ENCODE data around the gene ISM1.

The ISM1 gene

DNA sequence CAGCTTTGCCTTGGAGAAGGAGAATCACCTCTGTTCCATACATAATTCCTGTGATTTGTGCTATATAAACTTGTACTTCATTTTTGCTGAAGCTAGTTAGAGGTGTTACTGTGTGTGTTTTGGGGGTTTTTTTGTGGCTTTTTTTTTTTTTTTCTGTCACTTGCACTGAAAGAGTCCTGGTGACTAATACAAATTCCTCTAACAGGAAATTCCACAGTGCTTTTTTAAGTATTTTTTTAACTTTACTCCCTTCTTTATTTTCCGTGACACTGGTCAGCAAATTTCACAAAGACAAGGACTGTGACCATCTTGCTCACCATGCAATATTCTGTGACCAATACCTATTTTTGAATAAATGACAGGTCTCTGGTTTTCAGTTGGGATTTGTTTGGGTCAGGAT is 110.5 kb downstream of the ISM1 start:
- DNase-seq (ENCODE audit: insufficient read length, low spot score) (no peak), FAIRE-seq (no peak)
- no peak for TF ChIP-seq SPI1 (IDR thresholded peaks at IDR 0.05; ENCODE audit: low read depth, low read length)
- TF ChIP-seq POLR2AphosphoS5 (IDR thresholded peaks at IDR 0.05; ENCODE audit: low read depth, low read length), result no peak
- no peak for TF ChIP-seq TAF1 (IDR thresholded peaks at IDR 0.05; ENCODE audit: low read depth, low read length)
- no peak for TF ChIP-seq POLR2A (IDR thresholded peaks at IDR 0.05; ENCODE audit: low read depth, low read length)
- no peak for TF ChIP-seq PAX5 (IDR thresholded peaks at IDR 0.05; ENCODE audit: insufficient read depth, low read length, severe bottlenecking)
- TF ChIP-seq POU2F2 (IDR thresholded peaks at IDR 0.05; ENCODE audit: low read depth, low read length), result no peak

- DNase-seq (ENCODE audit: insufficient read length, low spot score) (no peak), FAIRE-seq (no peak)
- TF ChIP-seq SPI1 (IDR thresholded peaks at IDR 0.05; ENCODE audit: low read depth, low read length), result no peak
- no peak for TF ChIP-seq PAX5 (IDR thresholded peaks at IDR 0.05; ENCODE audit: insufficient read depth, low read length, severe bottlenecking)
- TF ChIP-seq POLR2A (IDR thresholded peaks at IDR 0.05; ENCODE audit: low read depth, low read length), result no peak
- no peak for TF ChIP-seq POU2F2 (IDR thresholded peaks at IDR 0.05; ENCODE audit: low read depth, low read length)
- TF ChIP-seq POLR2AphosphoS5 (IDR thresholded peaks at IDR 0.05; ENCODE audit: low read depth, low read length), result no peak
- TF ChIP-seq TAF1 (IDR thresholded peaks at IDR 0.05; ENCODE audit: low read depth, low read length), result no peak
Observed at GRCh38 chr20:13333036-13333435, 112.0 kb downstream of the ISM1 start.

DNA sequence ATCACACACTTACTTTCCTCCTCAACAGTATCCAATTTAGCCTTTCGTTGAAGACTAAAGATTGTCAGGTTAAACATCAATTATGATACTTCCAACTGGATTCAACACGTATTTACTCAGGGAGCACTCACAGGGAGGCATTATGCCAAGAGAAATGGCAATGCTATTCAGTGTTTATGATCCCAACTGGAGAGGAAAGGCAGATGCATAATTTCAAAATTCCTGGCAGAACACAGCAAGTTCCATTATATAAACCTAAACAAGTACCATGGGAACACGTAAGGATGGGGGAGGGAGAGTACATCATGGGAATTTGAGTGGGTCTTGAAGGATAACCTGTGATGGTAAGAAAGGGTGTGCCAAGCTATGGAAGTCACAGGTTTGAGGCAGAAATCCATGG is 112.7 kb downstream of the ISM1 start:
- FAIRE-seq, result no peak
- TF ChIP-seq POLR2A (IDR thresholded peaks at IDR 0.05; ENCODE audit: low read depth, low read length) (no peak), TAF1 (IDR thresholded peaks at IDR 0.05; ENCODE audit: low read depth, low read length) (no peak), POU2F2 (IDR thresholded peaks at IDR 0.05; ENCODE audit: low read depth, low read length) (no peak), POLR2AphosphoS5 (IDR thresholded peaks at IDR 0.05; ENCODE audit: low read depth, low read length) (no peak), SPI1 (IDR thresholded peaks at IDR 0.05; ENCODE audit: low read depth, low read length) (no peak), PAX5 (IDR thresholded peaks at IDR 0.05; ENCODE audit: insufficient read depth, low read length, severe bottlenecking) (no peak)
- no peak for DNase-seq (ENCODE audit: insufficient read length, low spot score)

GRCh38 chr20:13336308-13337089 is 115.4 kb downstream of the ISM1 start:
- FAIRE-seq (no peak), DNase-seq (ENCODE audit: insufficient read length, low spot score) (no peak)
- no peak for TF ChIP-seq POLR2AphosphoS5 (IDR thresholded peaks at IDR 0.05; ENCODE audit: low read depth, low read length)
- no peak for TF ChIP-seq POU2F2 (IDR thresholded peaks at IDR 0.05; ENCODE audit: low read depth, low read length)
- no peak for TF ChIP-seq POLR2A (IDR thresholded peaks at IDR 0.05; ENCODE audit: low read depth, low read length)
- no peak for TF ChIP-seq TAF1 (IDR thresholded peaks at IDR 0.05; ENCODE audit: low read depth, low read length)
- TF ChIP-seq SPI1 (IDR thresholded peaks at IDR 0.05; ENCODE audit: low read depth, low read length), result no peak
- TF ChIP-seq PAX5 (IDR thresholded peaks at IDR 0.05; ENCODE audit: insufficient read depth, low read length, severe bottlenecking), result no peak

DNA sequence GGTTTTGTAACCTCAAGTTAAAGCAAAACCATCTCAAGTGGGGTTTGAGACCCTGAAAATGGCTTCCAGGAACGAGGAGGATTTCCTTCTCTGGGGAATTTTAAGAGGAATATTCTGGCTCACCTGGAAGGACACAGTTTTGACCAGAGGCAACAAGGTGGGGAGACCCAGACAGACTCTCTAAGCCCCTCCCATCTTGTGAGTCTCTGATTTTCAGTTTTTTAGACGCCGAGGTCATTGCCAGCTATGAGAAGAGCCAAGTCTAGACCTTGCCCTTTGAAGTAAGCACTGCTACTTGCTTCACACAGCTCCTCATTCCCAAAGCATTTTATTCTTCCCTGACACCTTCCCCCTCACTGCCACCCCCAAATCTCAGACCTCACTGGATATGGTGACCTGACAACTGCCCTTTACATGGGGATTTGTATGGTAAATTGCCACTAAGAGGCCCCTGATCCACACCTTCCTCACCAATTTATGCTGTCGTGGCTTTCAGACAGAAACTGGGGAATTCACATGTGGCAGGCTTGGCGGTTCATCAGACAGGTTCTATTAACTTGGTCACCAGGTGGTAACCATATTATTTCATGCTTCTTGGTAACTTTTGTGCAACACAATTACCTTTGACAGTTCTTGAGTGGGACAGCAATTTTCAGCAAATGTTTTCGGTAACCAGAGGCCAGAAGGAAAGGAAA is 116.2 kb downstream of the ISM1 start:
- no peak for DNase-seq (ENCODE audit: insufficient read length, low spot score)
- FAIRE-seq, result no peak
- TF ChIP-seq POU2F2 (IDR thresholded peaks at IDR 0.05; ENCODE audit: low read depth, low read length) (no peak), POLR2A (IDR thresholded peaks at IDR 0.05; ENCODE audit: low read depth, low read length) (no peak), TAF1 (IDR thresholded peaks at IDR 0.05; ENCODE audit: low read depth, low read length) (no peak), SPI1 (IDR thresholded peaks at IDR 0.05; ENCODE audit: low read depth, low read length) (no peak), PAX5 (IDR thresholded peaks at IDR 0.05; ENCODE audit: insufficient read depth, low read length, severe bottlenecking) (no peak), POLR2AphosphoS5 (IDR thresholded peaks at IDR 0.05; ENCODE audit: low read depth, low read length) (no peak)

GRCh38 chr20:13338097-13338661 is 117.1 kb downstream of the ISM1 start:
- DNase-seq (ENCODE audit: insufficient read length, low spot score), result no peak
- no peak for FAIRE-seq
- TF ChIP-seq TAF1 (IDR thresholded peaks at IDR 0.05; ENCODE audit: low read depth, low read length) (no peak), POU2F2 (IDR thresholded peaks at IDR 0.05; ENCODE audit: low read depth, low read length) (no peak)

DNA sequence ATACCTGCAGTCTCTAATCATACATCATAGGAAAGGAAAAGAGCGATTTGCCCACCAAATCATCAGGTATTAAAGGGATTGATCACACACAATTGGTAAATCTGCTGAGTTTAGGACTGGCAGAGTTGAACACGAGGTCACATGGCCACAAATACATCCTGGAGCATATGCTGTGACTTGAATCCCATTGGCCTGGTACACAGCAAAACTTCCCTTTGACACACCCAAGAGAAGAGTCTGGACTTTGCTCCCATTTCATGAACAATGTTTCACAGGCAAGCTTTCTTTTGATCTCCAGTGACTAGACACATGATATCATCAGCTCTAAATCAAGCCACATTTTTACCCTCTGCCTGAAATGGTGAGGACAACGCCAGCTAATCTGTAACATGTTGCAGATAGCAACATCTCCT is 117.9 kb downstream of the ISM1 start:
- FAIRE-seq, result no peak
- DNase-seq (ENCODE audit: insufficient read length, low spot score), result no peak
- TF ChIP-seq POU2F2 (IDR thresholded peaks at IDR 0.05; ENCODE audit: low read depth, low read length) (no peak), SPI1 (IDR thresholded peaks at IDR 0.05; ENCODE audit: low read depth, low read length) (no peak), PAX5 (IDR thresholded peaks at IDR 0.05; ENCODE audit: insufficient read depth, low read length, severe bottlenecking) (no peak), POLR2AphosphoS5 (IDR thresholded peaks at IDR 0.05; ENCODE audit: low read depth, low read length) (no peak)

DNA sequence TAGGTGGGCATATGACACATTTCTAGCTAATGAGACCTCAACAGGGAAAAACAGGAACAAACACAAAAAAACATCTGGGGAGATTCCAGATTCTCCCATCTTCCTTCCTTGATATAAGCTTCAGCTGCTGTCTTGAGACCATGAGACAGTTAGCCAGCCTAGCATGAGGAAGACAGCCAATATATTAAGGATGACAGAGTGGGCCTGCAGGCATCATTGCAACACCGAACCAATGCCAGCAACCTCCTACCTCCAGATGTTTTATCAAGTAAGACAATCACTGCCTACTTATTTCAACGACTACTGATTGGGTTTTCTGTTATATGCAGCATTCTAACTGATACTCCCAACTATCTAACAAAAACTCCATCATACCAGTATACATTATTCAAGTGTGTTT is 119.0 kb downstream of the ISM1 start:
- TF ChIP-seq POLR2A (IDR thresholded peaks at IDR 0.05; ENCODE audit: low read depth, low read length) (no peak), POLR2AphosphoS5 (IDR thresholded peaks at IDR 0.05; ENCODE audit: low read depth, low read length) (no peak), TAF1 (IDR thresholded peaks at IDR 0.05; ENCODE audit: low read depth, low read length) (no peak), PAX5 (IDR thresholded peaks at IDR 0.05; ENCODE audit: insufficient read depth, low read length, severe bottlenecking) (no peak), SPI1 (IDR thresholded peaks at IDR 0.05; ENCODE audit: low read depth, low read length) (no peak), POU2F2 (IDR thresholded peaks at IDR 0.05; ENCODE audit: low read depth, low read length) (no peak)
- no peak for FAIRE-seq
- DNase-seq (ENCODE audit: insufficient read length, low spot score), result no peak

- no peak for TF ChIP-seq POLR2A (IDR thresholded peaks at IDR 0.05; ENCODE audit: low read depth, low read length)
- TF ChIP-seq POU2F2 (IDR thresholded peaks at IDR 0.05; ENCODE audit: low read depth, low read length), result no peak
- no peak for TF ChIP-seq PAX5 (IDR thresholded peaks at IDR 0.05; ENCODE audit: insufficient read depth, low read length, severe bottlenecking)
- no peak for TF ChIP-seq SPI1 (IDR thresholded peaks at IDR 0.05; ENCODE audit: low read depth, low read length)
- no peak for TF ChIP-seq TAF1 (IDR thresholded peaks at IDR 0.05; ENCODE audit: low read depth, low read length)
- no peak for TF ChIP-seq POLR2AphosphoS5 (IDR thresholded peaks at IDR 0.05; ENCODE audit: low read depth, low read length)
- FAIRE-seq (no peak), DNase-seq (ENCODE audit: insufficient read length, low spot score) (no peak)
Observed at GRCh38 chr20:13341737-13342393, 120.8 kb downstream of the ISM1 start.

Data from GM12891 (cell line).